HFF-Myc (cell line): Measurements from ENCODE around the gene ESD.

Experiments
- DNase-seq: peaks from one replicate; pipeline ENCODE4 v3.0.0-alpha.2; 2011; ENCODE audit warnings: low read depth; ENCODE audit errors: extremely low read depth
- H3K4me3 ChIP-seq: replicated peaks from 2 replicates; pipeline ENCODE4 v1.5.1; 2011; ENCODE audit warnings: low read depth, mild to moderate bottlenecking, control low read depth, low read length
- CTCF ChIP-seq: IDR thresholded peaks from 2 replicates; pipeline ENCODE4 v1.5.1; 2012; ENCODE audit warnings: mild to moderate bottlenecking, low read depth, low read length, control low read depth; ENCODE audit errors: missing control alignments

ESD gene

GRCh38 chr13:46743191-46743590, 53.8 kb downstream of the ESD start:
- no peak for DNase-seq
- H3K4me3 ChIP-seq, result no peak overlapping the region
- no peak for TF ChIP-seq CTCF

GRCh38 chr13:46739447-46740098, 57.4 kb downstream of the ESD start:
- no peak for TF ChIP-seq CTCF
- no peak overlapping the region for H3K4me3 ChIP-seq
- DNase-seq, result no peak

GRCh38 chr13:46738766-46739165, 58.2 kb downstream of the ESD start:
- DNase-seq, result no peak
- TF ChIP-seq CTCF, result no peak
- no peak overlapping the region for H3K4me3 ChIP-seq

GRCh38 chr13:46738055-46738454, 58.9 kb downstream of the ESD start:
- no peak for DNase-seq
- no peak for TF ChIP-seq CTCF

GRCh38 chr13:46736541-46737310, 60.2 kb downstream of the ESD start:
- no peak overlapping the region for H3K4me3 ChIP-seq
- no peak for TF ChIP-seq CTCF
- no peak for DNase-seq

More at GRCh38 chr13:46738055-46738454, 58.9 kb downstream of the ESD start:
- no peak overlapping the region for H3K4me3 ChIP-seq

- DNase-seq, result no peak
- H3K4me3 ChIP-seq, result no peak overlapping the region
- no peak for TF ChIP-seq CTCF
Observed at GRCh38 chr13:46735425-46735824, 61.5 kb downstream of the ESD start.
